ENCODE data around the gene DAAM1. TPM values are rescaled to one million over a fixed set of nuclear protein-coding genes. Genes with fewer than 3 reads are reported as not detected.

The DAAM1 gene
- total RNA-seq, 1 experiment from 2014 or later: 35.3 TPM

GRCh38 chr14:59355091-59355490 is 166.6 kb downstream of the DAAM1 start:
- Mint-ChIP-seq H3K9me3 (ENCODE audit: unreplicated experiment) (no peaks in the 10 kb centered on the region), H3K4me1 (ENCODE audit: low read depth, unreplicated experiment) (no peaks in the 10 kb centered on the region), H3K36me3 (ENCODE audit: insufficient read depth, unreplicated experiment) (no peaks in the 10 kb centered on the region), H3K27me3 (ENCODE audit: insufficient read depth, unreplicated experiment) (no peaks in the 10 kb centered on the region), H3K4me3 (ENCODE audit: unreplicated experiment) (no peak overlapping the region), H3K27ac (ENCODE audit: unreplicated experiment) (no peak overlapping the region)
- TF ChIP-seq CTCF (IDR thresholded peaks at IDR 0.05; ENCODE audit: insufficient read depth in 1 of 2, low read depth in 1 of 2, low read length in 1 of 2, severe bottlenecking in 1 of 2, unreplicated experiment in 1 of 2): no peak
- intact Hi-C loops (cut with micrococcal nuclease; ENCODE audit: unreplicated experiment): no loop called here
- H3K36me3 ChIP-seq (ENCODE audit: control insufficient read depth, insufficient read depth, low read length): no peaks in the 10 kb centered on the region
- no TSS peak for BruUV-seq (replicated peaks)
- 0 out of 2 replicates have a peak, but pooled peaks cover 3% of the 10 kb centered on the region for H3K4me1 ChIP-seq
- H3K4me3 ChIP-seq (ENCODE audit: low read depth, low read length): no peak overlapping the region
- no peak for DNase-seq
- CTCF ChIA-PET: no interaction called here
- H3K27me3 ChIP-seq (replicated peaks; ENCODE audit: control insufficient read depth, insufficient read depth, low read length): no peaks in the 10 kb centered on the region
- POLR2A ChIA-PET: no interaction called here
- no peaks in the 10 kb centered on the region for H3K9me3 ChIP-seq

- no peak for TF ChIP-seq CTCF (IDR thresholded peaks at IDR 0.05; ENCODE audit: insufficient read depth in 1 of 2, low read depth in 1 of 2, low read length in 1 of 2, severe bottlenecking in 1 of 2, unreplicated experiment in 1 of 2)
- intact Hi-C loops (cut with micrococcal nuclease; ENCODE audit: unreplicated experiment): no loop called here
- H3K27ac Mint-ChIP-seq (ENCODE audit: unreplicated experiment): no peak overlapping the region
- peaks cover 6% of the 10 kb centered on the region for H3K36me3 Mint-ChIP-seq (ENCODE audit: insufficient read depth, unreplicated experiment)
- POLR2A ChIA-PET: no interaction called here
- Histone ChIP-seq H3K9me3 (no peaks in the 10 kb centered on the region), H3K27me3 (replicated peaks; ENCODE audit: control insufficient read depth, insufficient read depth, low read length) (no peaks in the 10 kb centered on the region), H3K36me3 (ENCODE audit: control insufficient read depth, insufficient read depth, low read length) (no peaks in the 10 kb centered on the region), H3K4me1 (peaks cover 9% of the 10 kb centered on the region), H3K4me3 (ENCODE audit: low read depth, low read length) (no peak overlapping the region)
- no TSS peak for BruUV-seq (replicated peaks)
- no peak for DNase-seq
- CTCF ChIA-PET: no interaction called here
- H3K4me3 Mint-ChIP-seq (ENCODE audit: unreplicated experiment): no peak overlapping the region
- peaks cover 6% of the 10 kb centered on the region for H3K4me1 Mint-ChIP-seq (ENCODE audit: low read depth, unreplicated experiment)
- H3K9me3 Mint-ChIP-seq (ENCODE audit: unreplicated experiment): no peaks in the 10 kb centered on the region
- H3K27me3 Mint-ChIP-seq (ENCODE audit: insufficient read depth, unreplicated experiment): no peaks in the 10 kb centered on the region
Observed at GRCh38 chr14:59356312-59356711, 167.8 kb downstream of the DAAM1 start.

GRCh38 chr14:59356767-59357166 is 168.3 kb downstream of the DAAM1 start:
- intact Hi-C loops (cut with micrococcal nuclease; ENCODE audit: unreplicated experiment): no loop called here
- no peaks in the 10 kb centered on the region for H3K9me3 ChIP-seq
- CTCF ChIA-PET: no interaction called here
- peaks cover 12% of the 10 kb centered on the region for H3K4me1 ChIP-seq
- POLR2A ChIA-PET: no interaction called here
- Mint-ChIP-seq H3K4me1 (ENCODE audit: low read depth, unreplicated experiment) (peaks cover 9% of the 10 kb centered on the region), H3K4me3 (ENCODE audit: unreplicated experiment) (no peak overlapping the region), H3K36me3 (ENCODE audit: insufficient read depth, unreplicated experiment) (peaks cover 9% of the 10 kb centered on the region), H3K27ac (ENCODE audit: unreplicated experiment) (no peak overlapping the region), H3K27me3 (ENCODE audit: insufficient read depth, unreplicated experiment) (no peaks in the 10 kb centered on the region), H3K9me3 (ENCODE audit: unreplicated experiment) (no peaks in the 10 kb centered on the region)
- H3K4me3 ChIP-seq (ENCODE audit: low read depth, low read length): no peak overlapping the region
- H3K27me3 ChIP-seq (replicated peaks; ENCODE audit: control insufficient read depth, insufficient read depth, low read length): no peaks in the 10 kb centered on the region
- no peaks in the 10 kb centered on the region for H3K36me3 ChIP-seq (ENCODE audit: control insufficient read depth, insufficient read depth, low read length)
- TF ChIP-seq CTCF (IDR thresholded peaks at IDR 0.05; ENCODE audit: insufficient read depth in 1 of 2, low read depth in 1 of 2, low read length in 1 of 2, severe bottlenecking in 1 of 2, unreplicated experiment in 1 of 2): no peak
- no TSS peak for BruUV-seq (replicated peaks)
- DNase-seq: no peak
